Astrocyte (in vitro differentiated cells and primary cell): ENCODE measurements around the gene CNTRL.

Source experiments
- CTCF ChIP-seq: IDR thresholded peaks from 2 replicates; pipeline ENCODE4 v1.5.1; 2011; ENCODE audit warnings: low read depth, mild to moderate bottlenecking, inconsistent platforms, low read length, moderate library complexity; ENCODE audit not compliant: insufficient read depth
- EZH2 ChIP-seq: IDR thresholded peaks from 2 replicates; pipeline ENCODE4 v1.6.1; 2012; ENCODE audit warnings: mild to moderate bottlenecking, low read length, inconsistent platforms; ENCODE audit not compliant: insufficient read depth

DNA sequence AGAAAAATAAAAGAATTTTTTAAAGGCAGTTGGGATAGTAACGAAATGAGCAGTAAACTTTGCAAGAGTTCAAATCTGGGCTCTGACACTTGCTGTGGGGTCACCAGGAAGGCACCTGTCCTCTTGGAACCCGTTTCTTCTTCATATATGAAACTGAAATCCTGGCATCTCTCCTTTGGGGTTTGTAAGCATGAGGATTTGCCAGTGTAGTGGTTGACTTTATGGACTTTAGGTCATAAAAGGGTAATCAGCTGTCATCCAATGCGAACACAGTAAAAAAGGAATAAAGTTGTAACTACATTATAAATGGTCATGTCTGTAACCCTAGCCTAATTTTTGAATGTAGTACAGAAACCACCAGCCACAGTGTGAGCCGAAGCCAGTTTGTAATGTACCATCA is 125.6 kb downstream of the CNTRL start:
- TF ChIP-seq CTCF (no peak), EZH2 (no peak)
